Activated T-helper 1 cell treated with anti-CD3 and anti-CD28 coated beads, Interleukin-12 subunit alpha, Interleukin-12 subunit beta, Interleukin-2, Interleukin-4 antibody, amounts not matched to agents 30 ng/mL and 10 ng/mL and 1 ng/mL, durations not matched to agents 14 hours and 24 hours and 36 hours (primary cell): ENCODE measurements around the gene SPDYC. TPM values are rescaled to one million over a fixed set of nuclear protein-coding genes. Genes with fewer than 3 reads are reported as not detected.
A peak's percentile ranks its signal among the peaks of the same experiment; 100 is the strongest.

ENCODE experiments used
- DNase-seq: peaks from one replicate; pipeline ENCODE4 v3.0.0; 2021; ENCODE audit warnings: low spot score
- H3K27ac Mint-ChIP-seq: one replicate; pipeline ENCODE4 v1.8.0; 2021; ENCODE audit warnings: mild to moderate bottlenecking, mixed read lengths
- H3K27me3 Mint-ChIP-seq: one replicate; pipeline ENCODE4 v1.8.0; 2022; ENCODE audit warnings: mild to moderate bottlenecking, moderate library complexity, mixed read lengths; ENCODE audit not compliant: insufficient read depth
- H3K36me3 Mint-ChIP-seq: one replicate; pipeline ENCODE4 v1.8.0; 2021; ENCODE audit warnings: low read depth, mixed read lengths
- H3K4me1 Mint-ChIP-seq: one replicate; pipeline ENCODE4 v1.8.0; 2021; ENCODE audit warnings: low read depth, mixed read lengths
- H3K4me3 Mint-ChIP-seq: one replicate; pipeline ENCODE4 v1.8.0; 2021; ENCODE audit warnings: mild to moderate bottlenecking, moderate library complexity, mixed read lengths
- H3K9me3 Mint-ChIP-seq: one replicate; pipeline ENCODE4 v1.8.0; 2021; ENCODE audit warnings: mixed read lengths
- intact Hi-C: fragments of 100-400 bp; cut with micrococcal nuclease; formaldehyde crosslinking; loops from one replicate; pipeline ENCODE4 v1.15.1; 2024
- total RNA-seq: library from RNA; stranded (reverse); gene quantifications from 2 replicates; pipeline ENCODE4 v1.2.3, GENCODE V29; 2022

The SPDYC gene
- total RNA-seq, 1 donor from 2014 or later: not detected

DNA sequence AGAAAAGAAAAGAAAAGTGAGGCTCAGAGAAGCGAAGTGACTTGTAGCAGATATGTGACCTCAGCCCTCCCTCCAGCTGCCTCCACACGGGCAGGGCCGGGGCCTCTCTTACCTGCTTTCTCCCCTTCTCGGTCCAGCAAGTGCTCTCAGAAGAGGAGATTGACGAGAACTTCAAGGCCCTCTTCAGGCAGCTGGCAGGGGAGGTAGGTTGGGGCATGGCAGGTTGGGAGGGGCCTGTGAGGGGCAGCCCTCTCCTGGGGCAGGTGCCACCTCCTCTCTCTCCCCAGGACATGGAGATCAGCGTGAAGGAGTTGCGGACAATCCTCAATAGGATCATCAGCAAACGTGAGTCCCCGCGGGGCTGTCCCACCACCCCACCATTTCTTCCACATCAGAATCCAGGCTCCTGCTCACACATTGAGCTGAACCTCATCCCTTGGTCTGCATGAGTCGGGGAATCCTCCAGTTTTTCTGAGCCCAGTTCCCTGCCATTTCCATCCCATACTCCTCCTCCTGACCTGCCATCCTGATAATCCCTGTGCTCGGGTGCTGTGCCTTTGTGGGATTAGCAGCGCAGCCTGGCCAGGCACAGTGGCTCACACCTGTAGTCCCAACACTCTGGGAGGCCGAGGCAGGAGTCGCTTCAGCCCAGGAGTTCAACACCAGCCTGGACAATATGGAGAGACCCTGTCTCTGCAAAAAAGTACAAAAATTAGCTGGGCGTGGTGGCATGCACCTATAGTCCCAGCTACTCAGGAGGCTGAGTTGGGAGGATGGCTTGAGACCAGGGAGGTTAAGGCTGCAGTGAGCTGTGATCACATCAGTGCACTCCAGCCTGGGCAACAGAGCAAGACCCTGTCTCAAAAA, 38.1 kb downstream of the SPDYC start:
- no peaks in the 10 kb centered on the region for H3K27me3 Mint-ChIP-seq
- H3K27ac Mint-ChIP-seq: no peak overlapping the region
- H3K4me3 Mint-ChIP-seq: no peak overlapping the region
- H3K4me1 Mint-ChIP-seq: peaks cover under 1% of the 10 kb centered on the region
- no peaks in the 10 kb centered on the region for H3K9me3 Mint-ChIP-seq
- no peak for DNase-seq
- intact Hi-C loops: no loop called here
- H3K36me3 Mint-ChIP-seq: peaks cover 20% of the 10 kb centered on the region

DNA sequence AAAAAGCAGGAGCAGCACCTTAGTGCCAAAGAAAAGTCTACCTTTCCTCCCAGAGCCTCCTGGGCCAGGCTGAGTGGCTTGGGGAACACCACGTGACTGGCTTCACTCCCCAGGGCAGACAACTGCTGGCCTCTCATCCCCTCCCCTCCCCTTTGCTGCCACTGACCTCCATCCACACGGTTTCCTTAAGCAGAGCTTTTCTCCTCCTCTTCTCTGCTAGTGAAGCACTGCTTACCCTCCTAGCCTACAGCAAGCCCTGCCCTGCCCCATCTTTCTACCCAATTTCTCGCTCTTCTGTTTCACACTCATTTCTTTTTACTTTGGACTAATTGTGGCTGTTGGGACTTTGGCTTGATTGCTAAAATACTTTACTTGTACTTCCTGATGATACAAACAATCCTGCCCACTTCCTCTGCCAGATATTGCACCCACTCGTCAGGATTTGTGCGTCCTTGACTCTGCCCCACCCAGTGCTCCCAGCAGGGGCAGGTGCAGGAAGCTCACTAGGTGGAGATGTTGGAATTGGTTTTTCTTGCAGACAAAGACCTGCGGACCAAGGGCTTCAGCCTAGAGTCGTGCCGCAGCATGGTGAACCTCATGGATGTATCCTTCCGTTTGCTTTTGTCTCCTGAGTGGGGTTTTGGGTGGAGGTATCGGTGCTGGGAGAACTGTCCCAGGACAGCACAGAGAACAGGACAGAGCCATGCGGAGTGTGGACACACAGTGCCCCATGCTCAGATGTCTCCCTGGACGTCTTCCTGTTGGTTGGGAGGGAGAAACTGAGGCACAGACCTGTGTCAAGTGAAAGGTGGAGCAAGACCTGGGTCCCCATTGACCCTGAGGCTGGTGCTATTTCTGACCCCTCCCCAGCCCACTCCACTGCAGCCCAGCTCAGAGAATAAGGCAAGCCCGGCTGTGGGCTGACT, 39.0 kb downstream of the SPDYC start:
- no peak overlapping the region for H3K27ac Mint-ChIP-seq
- DNase-seq: no peak
- peaks cover 5% of the 10 kb centered on the region for H3K4me1 Mint-ChIP-seq
- H3K36me3 Mint-ChIP-seq: peaks cover 20% of the 10 kb centered on the region
- no peak overlapping the region for H3K4me3 Mint-ChIP-seq
- no peaks in the 10 kb centered on the region for H3K27me3 Mint-ChIP-seq
- intact Hi-C loops: no loop called here
- H3K9me3 Mint-ChIP-seq: no peaks in the 10 kb centered on the region

DNA sequence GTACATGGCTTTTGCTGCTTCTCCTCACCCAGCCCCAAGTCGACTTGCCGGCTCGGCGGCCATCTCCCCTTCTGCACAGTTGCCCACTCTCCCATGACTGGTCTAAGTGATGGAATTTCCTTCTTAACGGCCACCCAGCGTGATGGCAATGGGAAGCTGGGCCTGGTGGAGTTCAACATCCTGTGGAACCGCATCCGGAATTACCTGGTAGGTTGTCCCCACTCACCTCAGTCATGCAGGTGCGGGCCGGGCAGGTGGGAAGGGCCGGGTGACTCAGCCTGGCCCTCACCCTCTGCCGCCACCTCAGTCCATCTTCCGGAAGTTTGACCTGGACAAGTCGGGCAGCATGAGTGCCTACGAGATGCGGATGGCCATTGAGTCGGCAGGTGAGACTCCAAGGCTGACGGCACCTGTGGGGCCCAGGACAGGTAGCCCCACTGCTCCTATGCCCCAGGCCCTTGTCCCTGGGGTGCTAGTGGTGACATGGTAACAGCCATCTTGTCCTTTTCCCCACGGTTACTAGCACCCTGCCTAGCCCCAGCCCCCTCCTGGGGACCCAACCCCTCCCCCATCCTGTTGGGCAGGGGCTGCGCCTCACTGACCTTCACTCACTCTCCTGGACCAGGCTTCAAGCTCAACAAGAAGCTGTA, 39.8 kb downstream of the SPDYC start:
- no peak for DNase-seq
- Mint-ChIP-seq H3K4me1 (peaks cover 5% of the 10 kb centered on the region), H3K4me3 (no peak overlapping the region), H3K9me3 (no peaks in the 10 kb centered on the region), H3K36me3 (peaks cover 20% of the 10 kb centered on the region), H3K27ac (no peak overlapping the region), H3K27me3 (no peaks in the 10 kb centered on the region)
- intact Hi-C loops: no loop called here

DNA sequence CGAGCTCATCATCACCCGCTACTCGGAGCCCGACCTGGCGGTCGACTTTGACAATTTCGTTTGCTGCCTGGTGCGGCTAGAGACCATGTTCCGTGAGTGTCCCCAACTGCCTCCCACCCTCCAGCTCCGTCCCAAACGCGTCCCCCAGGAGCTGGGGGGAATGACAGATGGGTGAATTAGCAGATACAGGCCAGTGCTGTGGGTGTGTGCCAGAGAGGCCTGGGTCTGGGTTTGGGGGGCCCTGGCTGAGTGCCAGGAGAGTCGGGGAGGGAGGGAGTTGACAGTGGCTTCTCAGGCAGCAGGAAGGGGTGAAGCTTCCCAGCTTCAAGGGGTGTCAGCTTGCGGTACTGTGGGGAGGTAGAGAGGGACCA, 40.3 kb downstream of the SPDYC start:
- H3K4me1 Mint-ChIP-seq: peaks cover 6% of the 10 kb centered on the region
- H3K4me3 Mint-ChIP-seq: no peak overlapping the region
- peaks cover 21% of the 10 kb centered on the region for H3K36me3 Mint-ChIP-seq
- intact Hi-C loops: no loop called here
- H3K27ac Mint-ChIP-seq: no peak overlapping the region
- peaks cover under 1% of the 10 kb centered on the region for H3K9me3 Mint-ChIP-seq
- no peak for DNase-seq
- H3K27me3 Mint-ChIP-seq: no peaks in the 10 kb centered on the region

DNA sequence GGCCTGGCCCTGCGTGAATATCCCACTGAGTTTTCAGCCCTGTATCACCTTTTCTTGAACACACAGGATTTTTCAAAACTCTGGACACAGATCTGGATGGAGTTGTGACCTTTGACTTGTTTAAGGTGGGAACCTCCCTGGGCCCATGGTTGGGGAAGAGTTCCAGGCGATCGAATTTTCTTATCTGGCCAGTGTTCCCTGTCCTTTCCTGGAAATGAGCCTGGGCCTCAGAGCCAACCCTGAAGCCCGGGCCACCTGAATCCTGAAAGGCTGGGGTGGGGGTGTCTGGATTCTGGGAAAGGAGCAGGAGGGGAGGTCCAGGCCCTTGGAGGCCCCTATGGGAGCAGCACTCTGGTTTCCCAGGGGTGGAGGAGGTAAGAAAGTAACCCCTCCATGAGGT, 40.7 kb downstream of the SPDYC start:
- Mint-ChIP-seq H3K4me3 (no peak overlapping the region), H3K9me3 (peaks cover 4% of the 10 kb centered on the region), H3K4me1 (peaks cover 10% of the 10 kb centered on the region), H3K36me3 (peaks cover 22% of the 10 kb centered on the region), H3K27me3 (peaks cover 2% of the 10 kb centered on the region), H3K27ac (no peak overlapping the region)
- DNase-seq: no peak
- intact Hi-C loops: no loop called here

DNA sequence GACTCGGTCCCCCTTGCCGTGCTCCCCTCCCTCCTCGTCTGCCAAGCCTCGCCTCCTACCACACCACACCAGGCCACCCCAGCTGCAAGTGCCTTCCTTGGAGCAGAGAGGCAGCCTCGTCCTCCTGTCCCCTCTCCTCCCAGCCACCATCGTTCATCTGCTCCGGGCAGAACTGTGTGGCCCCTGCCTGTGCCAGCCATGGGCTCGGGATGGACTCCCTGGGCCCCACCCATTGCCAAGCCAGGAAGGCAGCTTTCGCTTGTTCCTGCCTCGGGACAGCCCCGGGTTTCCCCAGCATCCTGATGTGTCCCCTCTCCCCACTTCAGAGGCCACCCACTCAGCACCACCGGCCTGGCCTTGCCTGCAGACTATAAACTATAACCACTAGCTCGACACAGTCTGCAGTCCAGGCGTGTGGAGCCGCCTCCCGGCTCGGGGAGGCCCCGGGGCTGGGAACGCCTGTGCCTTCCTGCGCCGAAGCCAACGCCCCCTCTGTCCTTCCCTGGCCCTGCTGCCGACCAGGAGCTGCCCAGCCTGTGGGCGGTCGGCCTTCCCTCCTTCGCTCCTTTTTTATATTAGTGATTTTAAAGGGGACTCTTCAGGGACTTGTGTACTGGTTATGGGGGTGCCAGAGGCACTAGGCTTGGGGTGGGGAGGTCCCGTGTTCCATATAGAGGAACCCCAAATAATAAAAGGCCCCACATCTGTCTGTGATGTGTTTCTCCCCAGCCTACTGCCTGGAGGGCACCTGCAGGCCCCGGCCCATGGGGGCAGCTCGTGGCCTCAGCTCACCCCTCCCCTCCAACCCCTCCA, 41.5 kb downstream of the SPDYC start:
- intact Hi-C loops: no loop called here
- Mint-ChIP-seq H3K27ac (no peak overlapping the region), H3K27me3 (peaks cover 3% of the 10 kb centered on the region), H3K4me3 (no peak overlapping the region), H3K4me1 (peaks cover 11% of the 10 kb centered on the region), H3K9me3 (peaks cover 5% of the 10 kb centered on the region), H3K36me3 (peaks cover 20% of the 10 kb centered on the region)
- no peak for DNase-seq

DNA sequence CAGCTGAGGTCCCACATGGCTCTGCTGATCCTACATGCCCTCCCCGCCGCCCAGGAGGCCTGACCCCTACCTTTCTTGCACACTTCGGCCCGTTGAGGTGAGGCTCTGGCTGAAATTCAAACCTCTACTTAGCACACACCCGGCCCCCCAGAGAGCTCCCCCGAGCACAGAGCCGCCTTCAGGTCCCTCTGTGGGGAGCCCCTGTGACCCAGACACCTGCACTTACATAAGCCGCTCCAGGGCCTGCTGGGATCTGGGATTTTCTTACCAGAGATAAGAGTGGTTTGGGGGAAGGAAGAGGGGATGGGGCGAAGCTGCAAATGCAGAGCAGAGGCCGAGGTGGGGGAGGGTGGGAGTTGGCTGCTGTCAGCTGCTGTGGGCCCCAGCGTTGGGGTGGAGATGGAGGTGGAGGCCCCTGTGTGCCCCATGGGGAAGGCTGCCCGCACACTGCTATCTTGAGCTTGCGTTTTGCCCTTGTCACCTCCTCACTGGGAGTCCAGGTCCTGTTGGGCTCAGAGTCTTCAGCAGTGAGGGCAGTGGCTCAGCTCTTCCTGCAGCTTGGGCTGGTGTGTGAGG, 42.3 kb downstream of the SPDYC start:
- Mint-ChIP-seq H3K27ac (no peak overlapping the region), H3K4me1 (peaks cover 11% of the 10 kb centered on the region), H3K4me3 (no peak overlapping the region), H3K27me3 (peaks cover 3% of the 10 kb centered on the region), H3K36me3 (peaks cover 15% of the 10 kb centered on the region), H3K9me3 (peaks cover 5% of the 10 kb centered on the region)
- intact Hi-C loops: no loop called here
- no peak for DNase-seq

DNA sequence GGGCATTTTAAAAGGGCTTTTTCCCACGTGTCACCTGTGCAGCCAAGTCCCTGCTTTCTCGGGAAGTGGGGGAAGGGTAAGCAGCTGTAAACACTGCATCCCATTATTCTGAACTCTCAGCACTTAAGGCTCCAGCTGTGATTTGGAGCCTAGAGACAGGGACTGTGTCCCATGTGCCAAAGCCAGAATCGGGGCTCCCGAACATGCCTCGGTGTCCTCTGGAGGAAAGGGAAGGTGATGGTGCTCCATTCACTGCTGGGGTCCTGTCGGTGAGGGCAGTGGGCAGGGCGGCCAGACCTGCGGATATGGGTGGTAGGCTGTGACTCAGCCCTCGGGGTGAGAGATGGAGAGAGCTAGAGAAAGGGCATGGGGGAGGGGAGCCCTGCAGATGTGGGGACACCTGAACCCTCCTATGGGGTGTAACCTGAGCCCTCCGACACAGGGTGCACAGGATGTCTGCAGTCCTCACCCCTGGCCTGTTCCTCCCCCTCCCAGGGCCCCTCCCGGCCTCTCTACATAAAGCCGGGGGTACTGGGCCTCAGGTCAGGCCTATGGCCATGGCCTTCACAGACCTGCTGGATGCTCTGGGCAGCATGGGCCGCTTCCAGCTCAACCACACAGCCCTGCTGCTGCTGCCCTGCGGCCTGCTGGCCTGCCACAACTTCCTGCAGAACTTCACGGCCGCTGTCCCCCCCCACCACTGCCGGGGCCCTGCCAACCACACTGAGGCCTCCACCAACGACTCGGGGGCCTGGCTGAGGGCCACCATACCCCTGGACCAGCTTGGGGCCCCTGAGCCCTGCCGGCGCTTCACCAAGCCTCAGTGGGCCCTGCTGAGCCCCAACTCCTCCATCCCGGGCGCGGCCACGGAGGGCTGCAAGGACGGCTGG, 43.5 kb downstream of the SPDYC start:
- peaks cover 3% of the 10 kb centered on the region for H3K27me3 Mint-ChIP-seq
- H3K36me3 Mint-ChIP-seq: peaks cover 15% of the 10 kb centered on the region
- H3K4me3 Mint-ChIP-seq: no peak overlapping the region
- peaks cover 5% of the 10 kb centered on the region for H3K9me3 Mint-ChIP-seq
- DNase-seq: no peak
- intact Hi-C loops: no loop called here
- peaks cover 11% of the 10 kb centered on the region for H3K4me1 Mint-ChIP-seq
- H3K27ac Mint-ChIP-seq: peak overlapping the region; percentile 68

DNA sequence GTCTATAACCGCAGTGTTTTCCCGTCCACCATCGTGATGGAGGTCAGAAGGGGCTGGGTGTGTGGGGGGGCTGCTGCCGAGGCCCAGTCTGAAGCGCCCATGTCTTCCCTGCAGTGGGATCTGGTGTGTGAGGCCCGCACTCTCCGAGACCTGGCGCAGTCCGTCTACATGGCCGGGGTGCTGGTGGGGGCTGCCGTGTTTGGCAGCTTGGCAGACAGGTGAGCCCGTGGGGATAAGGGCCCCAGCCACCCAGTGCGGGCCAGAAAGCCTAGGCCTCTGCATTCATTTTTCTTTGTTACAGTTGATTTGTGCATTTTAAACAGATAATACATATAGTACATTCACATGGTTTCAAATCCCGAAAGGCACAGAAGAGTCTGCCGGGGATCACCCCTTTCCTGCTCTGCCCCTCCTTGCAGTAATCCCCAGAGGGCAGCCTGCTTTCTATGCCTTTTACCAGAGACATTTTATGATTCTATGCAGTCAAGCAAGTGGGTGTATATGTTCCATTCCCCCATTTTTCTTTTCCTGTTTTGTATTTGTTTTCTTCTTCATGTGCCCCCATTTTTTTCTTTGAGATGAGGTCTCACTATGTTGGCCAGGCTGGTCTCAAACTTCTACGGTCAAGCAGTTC, 44.3 kb downstream of the SPDYC start:
- intact Hi-C loops: no loop called here
- no peak for DNase-seq
- peaks cover 5% of the 10 kb centered on the region for H3K9me3 Mint-ChIP-seq
- no peak overlapping the region for H3K4me3 Mint-ChIP-seq
- H3K36me3 Mint-ChIP-seq: peaks cover 9% of the 10 kb centered on the region
- peaks cover 3% of the 10 kb centered on the region for H3K27me3 Mint-ChIP-seq
- H3K27ac Mint-ChIP-seq: no peak overlapping the region
- H3K4me1 Mint-ChIP-seq: peaks cover 12% of the 10 kb centered on the region

DNA sequence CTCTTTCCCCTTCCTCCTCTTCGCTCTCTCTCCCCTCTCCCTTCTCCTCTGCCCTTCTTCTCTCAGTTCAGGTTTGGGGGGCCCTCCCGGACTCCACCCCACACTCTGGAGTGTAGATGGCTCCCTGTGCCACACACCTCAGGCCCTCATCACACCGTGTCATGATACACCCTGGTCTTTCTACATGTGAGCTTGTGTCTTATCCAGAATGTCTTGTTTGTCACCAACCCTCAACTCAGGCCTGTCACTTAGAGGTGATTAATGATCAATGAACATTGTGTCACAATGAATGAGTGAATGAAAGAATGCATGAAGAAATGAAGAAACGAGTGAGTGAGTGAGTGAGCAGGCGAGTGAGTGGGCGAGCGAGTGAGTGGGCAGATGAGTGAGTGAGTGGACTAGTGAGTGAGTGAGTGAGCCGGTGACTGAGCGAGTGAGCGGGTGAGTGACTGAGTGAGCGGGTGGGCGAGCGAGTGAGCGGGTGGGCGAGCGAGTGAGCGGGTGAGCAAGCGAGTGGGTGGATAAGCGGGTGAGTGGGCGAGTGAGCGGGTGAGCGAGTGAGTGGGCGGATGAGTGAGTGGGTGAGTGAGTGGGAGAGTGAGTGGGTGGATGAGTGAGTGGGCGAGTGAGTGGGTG, 45.5 kb downstream of the SPDYC start:
- H3K27me3 Mint-ChIP-seq: peaks cover 3% of the 10 kb centered on the region
- peaks cover 5% of the 10 kb centered on the region for H3K9me3 Mint-ChIP-seq
- DNase-seq: no peak
- peak overlapping the region; percentile 100 for H3K27ac Mint-ChIP-seq
- intact Hi-C loops: no loop called here
- H3K4me1 Mint-ChIP-seq: peaks cover 18% of the 10 kb centered on the region
- peak overlapping the region; percentile 63 for H3K4me3 Mint-ChIP-seq
- H3K36me3 Mint-ChIP-seq: peaks cover 5% of the 10 kb centered on the region

DNA sequence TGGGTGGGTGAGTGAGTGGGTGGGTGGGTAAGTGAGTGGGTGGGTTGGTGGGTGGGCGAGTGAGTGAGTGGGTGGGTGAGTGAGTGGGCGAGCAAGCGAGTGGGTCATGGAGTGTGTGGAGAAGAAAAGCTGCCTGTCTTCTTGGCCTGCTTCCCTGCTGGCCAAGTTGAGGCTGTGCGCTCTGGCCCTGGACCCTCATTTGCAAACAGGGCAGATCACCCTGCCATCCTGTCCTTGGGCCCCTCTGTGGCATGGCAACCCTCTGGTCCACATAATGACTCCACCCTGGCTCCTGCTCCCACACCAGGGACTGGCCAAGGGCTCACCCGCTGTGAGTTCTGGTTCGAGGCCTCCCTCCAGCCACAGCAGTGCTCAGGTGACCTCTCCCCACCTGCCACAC, 46.8 kb downstream of the SPDYC start:
- Mint-ChIP-seq H3K4me1 (peaks cover 18% of the 10 kb centered on the region), H3K27me3 (peaks cover 6% of the 10 kb centered on the region), H3K36me3 (peaks cover 5% of the 10 kb centered on the region), H3K27ac (peak overlapping the region; percentile 76), H3K9me3 (peaks cover 5% of the 10 kb centered on the region), H3K4me3 (no peak overlapping the region)
- no peak for DNase-seq
- intact Hi-C loops: no loop called here
